A549 (cell line): ENCODE results near the gene VSNL1.

ENCODE experiments used
- CEBPB ChIP-seq, 2 experiments: fragments of >200 bp in 1 of 2; sonication (Bioruptor Twin) in 1 of 2; formaldehyde crosslinking in 1 of 2; IDR thresholded peaks; 2 replicates each; pipeline ENCODE4 v1.6.1; 2012 to 2016
- CHD4 ChIP-seq: fragments of 200-600 bp; sonication (generic); IDR thresholded peaks from 2 replicates; pipeline ENCODE4 v1.6.1; 2016; ENCODE audit warnings: antibody characterized with exemption, mild to moderate bottlenecking, borderline replicate concordance
- CTCF ChIP-seq: fragments of >200 bp; sonication (Bioruptor Twin); formaldehyde crosslinking; IDR thresholded peaks from 3 replicates; pipeline ENCODE4 v1.5.1; 2016
- EP300 ChIP-seq, 2 experiments: fragments of >200 bp; sonication (Bioruptor Twin); formaldehyde crosslinking; IDR thresholded peaks; 2 replicates in 1 of 2; 3 replicates in 1 of 2; pipeline ENCODE4 v1.6.1; 2016 to 2017
- ESRRA ChIP-seq: fragments of 150-350 bp; IDR thresholded peaks from 2 replicates; pipeline ENCODE4 v1.6.1; 2014; ENCODE audit warnings: mild to moderate bottlenecking, low read length, borderline replicate concordance
- HMGXB4 ChIP-seq: fragments of 250-450 bp; sonication (Bioruptor Pico); IDR thresholded peaks from 2 replicates; pipeline ENCODE4 v1.5.0; 2021; ENCODE audit warnings: mild to moderate bottlenecking, moderate library complexity, borderline replicate concordance
- KDM1A ChIP-seq: fragments of 200-600 bp; sonication (generic); IDR thresholded peaks from 2 replicates; pipeline ENCODE4 v1.6.1; 2016; ENCODE audit warnings: low read depth, mild to moderate bottlenecking
- MAX ChIP-seq: IDR thresholded peaks from 2 replicates; pipeline ENCODE4 v1.6.1; 2012
- MYC ChIP-seq: IDR thresholded peaks from 2 replicates; pipeline ENCODE4 v1.6.1; 2012; ENCODE audit warnings: mild to moderate bottlenecking, inconsistent platforms, low read length, improper control_type of control experiment, borderline replicate concordance
- POLR2A ChIP-seq: IDR thresholded peaks from 2 replicates; pipeline ENCODE4 v1.6.1; 2012; ENCODE audit warnings: mild to moderate bottlenecking, low read length
- REST ChIP-seq: fragments of 200-600 bp; sonication (generic); IDR thresholded peaks from 2 replicates; pipeline ENCODE4 v1.6.1; 2016; ENCODE audit warnings: antibody characterized with exemption, mild to moderate bottlenecking, moderate library complexity
- TF ChIP-seq, protein P1 (sequence below): IDR thresholded peaks from 2 replicates; pipeline ENCODE4 v1.6.1; 2012; ENCODE audit warnings: low read depth, borderline replicate concordance

DNA sequence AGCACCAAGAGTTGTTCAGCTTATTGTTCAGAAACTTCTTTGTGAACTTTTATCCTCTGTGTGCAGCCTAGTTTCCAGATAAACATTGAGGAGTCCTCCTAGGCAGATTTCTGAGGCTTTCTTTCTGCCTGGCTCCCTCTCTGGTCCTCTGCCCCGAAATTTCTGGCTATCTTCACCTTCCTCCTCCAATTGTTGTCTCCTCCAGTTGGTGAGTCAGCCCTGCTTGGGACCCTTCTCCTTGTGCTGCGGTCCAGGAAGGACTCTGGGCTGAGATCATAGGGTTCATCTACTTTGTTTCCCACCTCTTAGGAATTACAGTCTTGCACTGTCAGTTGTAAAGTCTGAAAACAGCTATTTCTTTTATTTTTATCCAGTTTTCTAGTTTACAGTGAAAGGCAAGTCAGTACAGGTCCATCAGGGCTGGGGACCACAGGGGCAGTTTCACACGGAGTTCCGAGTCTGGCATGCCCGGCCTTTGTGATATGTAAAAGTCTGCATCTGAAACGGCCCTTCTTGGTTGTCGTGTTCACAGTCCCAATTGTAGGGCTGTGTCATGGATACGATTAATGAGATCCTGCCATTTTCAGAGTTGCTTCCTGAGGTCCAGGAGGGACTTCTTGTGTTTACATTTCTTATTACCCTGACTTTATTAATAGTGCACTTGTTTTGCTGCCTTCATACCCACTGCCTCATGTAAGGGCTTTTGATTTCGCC is 112.3 kb downstream of the VSNL1 start:
- TF ChIP-seq MAX (no peak), ESRRA (no peak), CTCF (no peak), CHD4 (no peak), EP300 (IDR thresholded peaks at IDR 0.05) (no peak), POLR2A (no peak), HMGXB4 (CRISPR knock-in tag) (no peak), KDM1A (no peak), CEBPB (IDR thresholded peaks at IDR 0.05) (no peak), REST (no peak), MYC (no peak)
- TF ChIP-seq, protein P1, sequence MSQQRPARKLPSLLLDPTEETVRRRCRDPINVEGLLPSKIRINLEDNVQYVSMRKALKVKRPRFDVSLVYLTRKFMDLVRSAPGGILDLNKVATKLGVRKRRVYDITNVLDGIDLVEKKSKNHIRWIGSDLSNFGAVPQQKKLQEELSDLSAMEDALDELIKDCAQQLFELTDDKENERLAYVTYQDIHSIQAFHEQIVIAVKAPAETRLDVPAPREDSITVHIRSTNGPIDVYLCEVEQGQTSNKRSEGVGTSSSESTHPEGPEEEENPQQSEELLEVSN = no peak
